Glutamatergic neuron (in vitro differentiated cells): ENCODE results near the gene LRFN4. TPM values are rescaled to one million over a fixed set of nuclear protein-coding genes. Genes with fewer than 3 reads are reported as not detected.

Source experiments
- DNase-seq: peaks from one replicate; pipeline ENCODE4 v3.0.0; 2022
- H3K27ac Mint-ChIP-seq: one replicate; pipeline ENCODE4 v1.8.0; 2020; ENCODE audit warnings: mild to moderate bottlenecking, mixed read lengths, inconsistent platforms; ENCODE audit not compliant: unreplicated experiment
- H3K27me3 Mint-ChIP-seq: one replicate; pipeline ENCODE4 v1.8.0; 2020; ENCODE audit warnings: mild to moderate bottlenecking, moderate library complexity, mixed read lengths, inconsistent platforms; ENCODE audit not compliant: unreplicated experiment
- H3K36me3 Mint-ChIP-seq: one replicate; pipeline ENCODE4 v1.8.0; 2020; ENCODE audit warnings: mild to moderate bottlenecking, mixed read lengths, inconsistent platforms; ENCODE audit not compliant: unreplicated experiment
- H3K4me1 Mint-ChIP-seq: one replicate; pipeline ENCODE4 v1.8.0; 2020; ENCODE audit warnings: mild to moderate bottlenecking, low read depth, mixed read lengths, inconsistent platforms; ENCODE audit not compliant: unreplicated experiment
- H3K4me3 Mint-ChIP-seq: one replicate; pipeline ENCODE4 v1.8.0; 2020; ENCODE audit warnings: mild to moderate bottlenecking, mixed read lengths, inconsistent platforms; ENCODE audit not compliant: unreplicated experiment
- H3K9me3 Mint-ChIP-seq: one replicate; pipeline ENCODE4 v1.8.0; 2020; ENCODE audit warnings: mild to moderate bottlenecking, moderate library complexity, mixed read lengths, inconsistent platforms; ENCODE audit not compliant: unreplicated experiment
- CTCF ChIP-seq: fragments of 200-600 bp; sonication (generic); IDR thresholded peaks from one replicate; pipeline ENCODE4 v1.5.0; 2021; ENCODE audit not compliant: partially characterized antibody, unreplicated experiment
- total RNA-seq: library from RNA; stranded (reverse); fragmentation: NEBNext Ultra II Directional; extraction: Animal tissue kit (Norgen Biotek cat#: 25700); gene quantifications from one replicate; pipeline ENCODE4 v1.2.1, GENCODE V29; 2021; ENCODE audit not compliant: unreplicated experiment

The LRFN4 gene
- total RNA-seq, 1 donor from 2014 or later: 67.1 TPM

- no peak for DNase-seq
- Mint-ChIP-seq H3K4me3 (no peak overlapping the region), H3K27ac (no peak overlapping the region), H3K4me1 (peaks cover 36% of the 10 kb centered on the region), H3K9me3 (peaks cover 3% of the 10 kb centered on the region), H3K27me3 (peaks cover 9% of the 10 kb centered on the region), H3K36me3 (no peaks in the 10 kb centered on the region)
- TF ChIP-seq CTCF: no peak
These were observed 20.9 kb downstream of the LRFN4 start for GRCh38 chr11:66877588-66878385.

- H3K27me3 Mint-ChIP-seq: peaks cover 14% of the 10 kb centered on the region
- no peak for DNase-seq
These were observed 21.6 kb downstream of the LRFN4 start for GRCh38 chr11:66878474-66878873.

GRCh38 chr11:66879000-66879399 is 22.1 kb downstream of the LRFN4 start:
- no peak overlapping the region for H3K27ac Mint-ChIP-seq
- no peak for TF ChIP-seq CTCF
- no peak for DNase-seq
- peaks cover 37% of the 10 kb centered on the region for H3K4me1 Mint-ChIP-seq
- H3K4me3 Mint-ChIP-seq: no peak overlapping the region
- H3K27me3 Mint-ChIP-seq: peaks cover 15% of the 10 kb centered on the region
- H3K9me3 Mint-ChIP-seq: peaks cover 6% of the 10 kb centered on the region
- H3K36me3 Mint-ChIP-seq: no peaks in the 10 kb centered on the region

More at GRCh38 chr11:66878474-66878873, 21.6 kb downstream of the LRFN4 start:
- H3K4me3 Mint-ChIP-seq: no peak overlapping the region
- TF ChIP-seq CTCF: no peak
- peaks cover 37% of the 10 kb centered on the region for H3K4me1 Mint-ChIP-seq
- no peak overlapping the region for H3K27ac Mint-ChIP-seq
- no peaks in the 10 kb centered on the region for H3K36me3 Mint-ChIP-seq
- peaks cover 5% of the 10 kb centered on the region for H3K9me3 Mint-ChIP-seq

- peaks cover 38% of the 10 kb centered on the region for H3K4me1 Mint-ChIP-seq
- peaks cover 12% of the 10 kb centered on the region for H3K27me3 Mint-ChIP-seq
- no peak for TF ChIP-seq CTCF
- no peaks in the 10 kb centered on the region for H3K36me3 Mint-ChIP-seq
- H3K9me3 Mint-ChIP-seq: peaks cover 4% of the 10 kb centered on the region
- DNase-seq: peak; percentile 43
- H3K27ac Mint-ChIP-seq: no peak overlapping the region
- H3K4me3 Mint-ChIP-seq: peak overlapping the region; percentile 55
These were observed 22.7 kb downstream of the LRFN4 start for GRCh38 chr11:66879583-66879982.

GRCh38 chr11:66879999-66880398 is 23.1 kb downstream of the LRFN4 start:
- Mint-ChIP-seq H3K4me3 (no peak overlapping the region), H3K27me3 (peaks cover 12% of the 10 kb centered on the region), H3K4me1 (peaks cover 35% of the 10 kb centered on the region), H3K27ac (no peak overlapping the region), H3K9me3 (peaks cover 3% of the 10 kb centered on the region), H3K36me3 (no peaks in the 10 kb centered on the region)
- DNase-seq: no peak
- TF ChIP-seq CTCF: no peak
